Loucy (cell line): ENCODE data around the gene LYPD4.

Experiments used
- EZH2phosphoT487 ChIP-seq: fragments of 200-600 bp; IDR thresholded peaks from 2 replicates; pipeline ENCODE4 v1.6.1; 2018; ENCODE audit warnings: antibody characterized with exemption, mild to moderate bottlenecking, moderate library complexity, borderline replicate concordance
- TF ChIP-seq, protein P1 (sequence below): fragments of 200-600 bp; sonication (generic); conservative IDR thresholded peaks from 2 replicates; pipeline ENCODE4 v1.5.1; 2014; ENCODE audit warnings: mild to moderate bottlenecking, antibody characterized with exemption, low read length

DNA sequence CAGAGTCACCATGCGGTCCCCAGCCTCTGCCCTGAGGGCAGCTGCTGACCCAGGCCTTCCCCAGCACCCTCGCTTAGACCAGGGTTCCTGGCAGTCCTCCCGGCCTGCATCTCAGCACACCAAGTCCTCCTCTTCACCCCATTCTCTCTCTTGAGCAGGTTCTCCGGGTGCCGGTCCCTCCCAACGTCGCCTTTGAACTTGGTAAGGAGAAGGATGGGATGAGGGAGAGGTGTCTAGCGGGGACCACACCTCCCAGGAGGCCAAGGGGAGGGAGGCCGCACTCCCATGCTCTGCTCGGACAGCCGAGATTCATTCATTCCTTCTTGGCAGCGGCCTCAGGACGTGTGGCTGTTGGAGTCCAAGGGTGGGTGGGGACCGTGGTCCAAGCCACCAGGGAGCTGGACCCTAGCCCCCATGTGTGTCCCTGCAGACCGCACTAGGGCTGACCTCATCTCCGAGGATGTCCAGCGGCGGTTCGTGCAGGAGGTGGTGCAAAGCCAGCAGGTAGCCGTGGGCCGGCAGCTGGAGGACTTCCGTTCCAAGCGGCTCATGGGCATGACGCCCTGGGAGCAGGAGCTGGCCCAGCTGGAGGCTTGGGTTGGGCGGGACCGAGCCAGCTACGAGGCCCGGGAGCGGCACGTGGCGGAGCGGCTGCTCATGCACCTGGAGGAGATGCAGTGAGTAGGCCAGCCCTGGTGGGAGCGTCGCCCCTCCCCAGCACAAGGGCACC is 47.9 kb upstream of the LYPD4 start:
- TF ChIP-seq, protein P1, sequence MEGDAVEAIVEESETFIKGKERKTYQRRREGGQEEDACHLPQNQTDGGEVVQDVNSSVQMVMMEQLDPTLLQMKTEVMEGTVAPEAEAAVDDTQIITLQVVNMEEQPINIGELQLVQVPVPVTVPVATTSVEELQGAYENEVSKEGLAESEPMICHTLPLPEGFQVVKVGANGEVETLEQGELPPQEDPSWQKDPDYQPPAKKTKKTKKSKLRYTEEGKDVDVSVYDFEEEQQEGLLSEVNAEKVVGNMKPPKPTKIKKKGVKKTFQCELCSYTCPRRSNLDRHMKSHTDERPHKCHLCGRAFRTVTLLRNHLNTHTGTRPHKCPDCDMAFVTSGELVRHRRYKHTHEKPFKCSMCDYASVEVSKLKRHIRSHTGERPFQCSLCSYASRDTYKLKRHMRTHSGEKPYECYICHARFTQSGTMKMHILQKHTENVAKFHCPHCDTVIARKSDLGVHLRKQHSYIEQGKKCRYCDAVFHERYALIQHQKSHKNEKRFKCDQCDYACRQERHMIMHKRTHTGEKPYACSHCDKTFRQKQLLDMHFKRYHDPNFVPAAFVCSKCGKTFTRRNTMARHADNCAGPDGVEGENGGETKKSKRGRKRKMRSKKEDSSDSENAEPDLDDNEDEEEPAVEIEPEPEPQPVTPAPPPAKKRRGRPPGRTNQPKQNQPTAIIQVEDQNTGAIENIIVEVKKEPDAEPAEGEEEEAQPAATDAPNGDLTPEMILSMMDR, result no peak
- TF ChIP-seq EZH2phosphoT487, result no peak
